Panc1 (cell line): Measurements from ENCODE around the gene CBFB. TPM values are rescaled to one million over a fixed set of nuclear protein-coding genes. Genes with fewer than 3 reads are reported as not detected.

Experiments
- ATAC-seq: fragments of 200-7000 bp; cut with Tn5 transposase; 2 replicates; pipeline ENCODE4 v1.9.1; 2020; ENCODE audit warnings: mild to moderate bottlenecking, moderate library complexity
- BruUV-seq: library from RNA; stranded (reverse); fragments of 400-500 nt; replicated peaks from 2 replicates; lab custom pipeline; 2021; lab: Mats Ljungman, UMichigan
- CTCF ChIA-PET: fragments of 300-600 bp; sonication (Branson Sonifier 250); formaldehyde crosslinking; loops from one replicate; lab custom pipeline; 2022; ENCODE audit warnings: antibody characterized with exemption; lab: Charles Lee
- POLR2A ChIA-PET: fragments of 300-600 bp; sonication (Branson Sonifier 250); formaldehyde crosslinking; loops from one replicate; lab custom pipeline; 2022; ENCODE audit warnings: antibody characterized with exemption; lab: Charles Lee
- DNase-seq: peaks from one replicate; pipeline ENCODE4 v3.0.0-alpha.2; 2010; ENCODE audit warnings: low read depth, low spot score
- H3K27ac ChIP-seq: 2 replicates; pipeline ENCODE4 v1.5.1; 2011; ENCODE audit warnings: mild to moderate bottlenecking, low read length, inconsistent platforms
- H3K27me3 ChIP-seq: fragments of 200-500 bp; sonication (Bioruptor generic); 2 replicates; pipeline ENCODE4 v1.6.0; 2014; ENCODE audit warnings: low read length, inconsistent platforms; ENCODE audit not compliant: control insufficient read depth, insufficient read depth
- H3K36me3 ChIP-seq: fragments of 200-500 bp; sonication (Bioruptor generic); 2 replicates; pipeline ENCODE4 v1.5.1; 2014; ENCODE audit warnings: inconsistent platforms, mild to moderate bottlenecking, low read length, moderate library complexity; ENCODE audit not compliant: control insufficient read depth, insufficient read depth
- H3K4me1 ChIP-seq: 2 replicates; pipeline ENCODE4 v1.5.1; 2011; ENCODE audit warnings: inconsistent platforms, mild to moderate bottlenecking, low read length, moderate library complexity; ENCODE audit not compliant: control insufficient read depth, insufficient read depth
- H3K4me3 ChIP-seq, 2 experiments: 2 replicates each; pipeline ENCODE4 v1.5.1; 2011 to 2012; ENCODE audit warnings: low read depth in 2 of 2, low read length in 2 of 2, mild to moderate bottlenecking in 2 of 2, inconsistent platforms in 1 of 2, moderate library complexity in 1 of 2
- H3K9me3 ChIP-seq: fragments of 200-500 bp; sonication (Bioruptor generic); 2 replicates; pipeline ENCODE4 v1.5.1; 2014; ENCODE audit warnings: low read depth, mild to moderate bottlenecking, inconsistent platforms, low read length, moderate library complexity; ENCODE audit not compliant: control insufficient read depth, insufficient read depth
- POLR2AphosphoS5 ChIP-seq: IDR thresholded peaks from 2 replicates; pipeline ENCODE4 v1.6.1; 2012; ENCODE audit warnings: mild to moderate bottlenecking, low read depth, low read length, moderate library complexity
- SIN3A ChIP-seq: IDR thresholded peaks from 2 replicates; pipeline ENCODE4 v1.6.1; 2012; ENCODE audit warnings: low read depth, mild to moderate bottlenecking, low read length, moderate library complexity, borderline replicate concordance; ENCODE audit not compliant: insufficient read depth
- TCF7L2 ChIP-seq: IDR thresholded peaks from 2 replicates; pipeline ENCODE4 v1.6.1; 2011; ENCODE audit warnings: mild to moderate bottlenecking, low read depth, low read length, inconsistent platforms
- in situ Hi-C: cut with HindIII; loops from 2 replicates; pipeline ENCODE4 v1.10.0; 2016; ENCODE audit warnings: low sequenced_read_pairs, low pct_unique_long_range_greater_than_20kb
- intact Hi-C: fragments of 100-400 bp; cut with micrococcal nuclease; formaldehyde crosslinking; loops from one replicate; pipeline ENCODE4 v1.10.0; 2022; ENCODE audit not compliant: unreplicated experiment
- total RNA-seq: library from RNA; stranded (reverse); gene quantifications from one replicate; pipeline ENCODE4 v1.2.1, GENCODE V29; 2021; ENCODE audit not compliant: unreplicated experiment
- TF ChIP-seq, protein P1 (sequence below): fragments of 450-650 bp; IDR thresholded peaks from 2 replicates; pipeline ENCODE4 v1.5.1; 2017; ENCODE audit warnings: mild to moderate bottlenecking
- TF ChIP-seq, protein P2 (sequence below), 2 experiments: IDR thresholded peaks; 2 replicates each; pipeline ENCODE4 v1.6.1; 2011 to 2012; ENCODE audit warnings: low read depth in 2 of 2, control low read depth in 1 of 2, low read length in 1 of 2, mild to moderate bottlenecking in 1 of 2, moderate library complexity in 1 of 2; ENCODE audit not compliant: insufficient read depth in 1 of 2

The CBFB gene
- total RNA-seq, 1 experiment from 2014 or later = 66.4 TPM

GRCh38 chr16:67027046-67027445, 1.9 kb upstream of the CBFB start:
- Histone ChIP-seq H3K9me3 (no peaks in the 10 kb centered on the region), H3K27ac (no peak overlapping the region), H3K36me3 (no peaks in the 10 kb centered on the region; the same call in none of the 2 replicates), H3K4me3 (no peak overlapping the region), H3K27me3 (no peaks in the 10 kb centered on the region), H3K4me1 (peaks cover 12% of the 10 kb centered on the region)
- TF ChIP-seq TCF7L2 (no peak), SIN3A (no peak), POLR2AphosphoS5 (no peak)
- TF ChIP-seq, protein P1, sequence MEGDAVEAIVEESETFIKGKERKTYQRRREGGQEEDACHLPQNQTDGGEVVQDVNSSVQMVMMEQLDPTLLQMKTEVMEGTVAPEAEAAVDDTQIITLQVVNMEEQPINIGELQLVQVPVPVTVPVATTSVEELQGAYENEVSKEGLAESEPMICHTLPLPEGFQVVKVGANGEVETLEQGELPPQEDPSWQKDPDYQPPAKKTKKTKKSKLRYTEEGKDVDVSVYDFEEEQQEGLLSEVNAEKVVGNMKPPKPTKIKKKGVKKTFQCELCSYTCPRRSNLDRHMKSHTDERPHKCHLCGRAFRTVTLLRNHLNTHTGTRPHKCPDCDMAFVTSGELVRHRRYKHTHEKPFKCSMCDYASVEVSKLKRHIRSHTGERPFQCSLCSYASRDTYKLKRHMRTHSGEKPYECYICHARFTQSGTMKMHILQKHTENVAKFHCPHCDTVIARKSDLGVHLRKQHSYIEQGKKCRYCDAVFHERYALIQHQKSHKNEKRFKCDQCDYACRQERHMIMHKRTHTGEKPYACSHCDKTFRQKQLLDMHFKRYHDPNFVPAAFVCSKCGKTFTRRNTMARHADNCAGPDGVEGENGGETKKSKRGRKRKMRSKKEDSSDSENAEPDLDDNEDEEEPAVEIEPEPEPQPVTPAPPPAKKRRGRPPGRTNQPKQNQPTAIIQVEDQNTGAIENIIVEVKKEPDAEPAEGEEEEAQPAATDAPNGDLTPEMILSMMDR = no peak
- TF ChIP-seq, protein P2, sequence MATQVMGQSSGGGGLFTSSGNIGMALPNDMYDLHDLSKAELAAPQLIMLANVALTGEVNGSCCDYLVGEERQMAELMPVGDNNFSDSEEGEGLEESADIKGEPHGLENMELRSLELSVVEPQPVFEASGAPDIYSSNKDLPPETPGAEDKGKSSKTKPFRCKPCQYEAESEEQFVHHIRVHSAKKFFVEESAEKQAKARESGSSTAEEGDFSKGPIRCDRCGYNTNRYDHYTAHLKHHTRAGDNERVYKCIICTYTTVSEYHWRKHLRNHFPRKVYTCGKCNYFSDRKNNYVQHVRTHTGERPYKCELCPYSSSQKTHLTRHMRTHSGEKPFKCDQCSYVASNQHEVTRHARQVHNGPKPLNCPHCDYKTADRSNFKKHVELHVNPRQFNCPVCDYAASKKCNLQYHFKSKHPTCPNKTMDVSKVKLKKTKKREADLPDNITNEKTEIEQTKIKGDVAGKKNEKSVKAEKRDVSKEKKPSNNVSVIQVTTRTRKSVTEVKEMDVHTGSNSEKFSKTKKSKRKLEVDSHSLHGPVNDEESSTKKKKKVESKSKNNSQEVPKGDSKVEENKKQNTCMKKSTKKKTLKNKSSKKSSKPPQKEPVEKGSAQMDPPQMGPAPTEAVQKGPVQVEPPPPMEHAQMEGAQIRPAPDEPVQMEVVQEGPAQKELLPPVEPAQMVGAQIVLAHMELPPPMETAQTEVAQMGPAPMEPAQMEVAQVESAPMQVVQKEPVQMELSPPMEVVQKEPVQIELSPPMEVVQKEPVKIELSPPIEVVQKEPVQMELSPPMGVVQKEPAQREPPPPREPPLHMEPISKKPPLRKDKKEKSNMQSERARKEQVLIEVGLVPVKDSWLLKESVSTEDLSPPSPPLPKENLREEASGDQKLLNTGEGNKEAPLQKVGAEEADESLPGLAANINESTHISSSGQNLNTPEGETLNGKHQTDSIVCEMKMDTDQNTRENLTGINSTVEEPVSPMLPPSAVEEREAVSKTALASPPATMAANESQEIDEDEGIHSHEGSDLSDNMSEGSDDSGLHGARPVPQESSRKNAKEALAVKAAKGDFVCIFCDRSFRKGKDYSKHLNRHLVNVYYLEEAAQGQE (IDR thresholded peaks at IDR 0.05; ENCODE audit: insufficient read depth in 1 of 2, low read depth in 2 of 2, low read length in 1 of 2) = no peak
- DNase-seq (no peak), ATAC-seq (no peak)
- in situ Hi-C loops (no loop called here), intact Hi-C loops (no loop called here)
- no TSS peak for BruUV-seq
- POLR2A ChIA-PET = interaction anchor here (0.5 kb wide), 1 partner anchor 14 kb away, joined by 3 read pairs; no protein-coding TSS in a partner anchor
- CTCF ChIA-PET = interaction anchor here (0.7 kb wide), 1 partner anchor 84 kb away, joined by 3 read pairs; no protein-coding TSS in a partner anchor

DNA sequence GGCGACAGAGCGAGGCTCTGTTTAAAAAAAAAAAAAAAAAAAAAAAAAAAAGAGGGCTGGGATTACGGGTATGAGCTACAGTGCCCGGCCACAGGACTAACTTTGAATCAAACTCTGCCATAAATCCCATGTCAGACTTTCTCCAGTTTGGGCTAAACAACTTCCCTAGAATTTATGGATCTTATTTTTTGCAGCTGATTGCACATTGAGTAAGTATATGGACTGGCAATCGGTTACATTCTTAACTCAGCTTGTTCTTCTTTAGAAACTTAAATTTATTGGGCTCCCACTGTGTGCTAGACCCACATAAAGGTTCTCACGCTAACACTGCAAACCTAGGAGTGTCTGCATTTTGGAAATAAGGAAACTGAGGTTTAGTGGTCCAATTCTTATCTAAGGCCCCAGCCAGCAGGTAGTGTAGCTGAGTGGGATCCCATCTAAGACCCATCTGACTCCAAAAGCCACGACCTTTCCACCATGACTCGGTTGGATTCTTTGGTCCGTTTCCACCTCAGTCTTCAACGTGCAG, 718 bp upstream of the CBFB start:
- Histone ChIP-seq H3K27ac (peak overlapping the region; percentile 99), H3K36me3 (peaks cover 3% of the 10 kb centered on the region), H3K4me3 (peak overlapping the region; percentile 51 to 76), H3K27me3 (no peaks in the 10 kb centered on the region), H3K4me1 (peaks cover 13% of the 10 kb centered on the region), H3K9me3 (no peaks in the 10 kb centered on the region)
- BruUV-seq = TSS peak; percentile 99
- TF ChIP-seq SIN3A (no peak), TCF7L2 (no peak), POLR2AphosphoS5 (no peak)
- TF ChIP-seq, protein P1 = no peak
- TF ChIP-seq, protein P2 (IDR thresholded peaks at IDR 0.05; ENCODE audit: insufficient read depth in 1 of 2, low read depth in 2 of 2, low read length in 1 of 2) = no peak
- ChIA-PET CTCF (no interaction called here), POLR2A (interaction anchor here (0.5 kb wide), 1 partner anchor 9 kb away, joined by 4 read pairs; no protein-coding TSS in a partner anchor)
- in situ Hi-C loops (no loop called here), intact Hi-C loops (no loop called here)
- DNase-seq (no peak), ATAC-seq (no peak)
